Tibial nerve (tissue), 4 donors: Measurements from ENCODE around the gene CD200R1L. TPM values are rescaled to one million over a fixed set of nuclear protein-coding genes. Genes with fewer than 3 reads are reported as not detected.

ENCODE experiments used
- DNase-seq, 2 donors: peaks; one replicate each; pipeline ENCODE4 v3.0.0-alpha.2; 2019; ENCODE audit warnings: low spot score in 2 of 2
- H3K27ac ChIP-seq, 4 donors: fragments of 200-600 bp; sonication (generic) in 3 of 4; one replicate each; pipeline ENCODE4 v1.5.1; 2017 to 2019; ENCODE audit warnings: mild to moderate bottlenecking in 1 of 4
- H3K27me3 ChIP-seq, 2 donors: fragments of 200-600 bp; sonication (generic) in 1 of 2; one replicate each; pipeline versions ENCODE4 v1.5.1 to v1.6.0; 2017 to 2019
- H3K36me3 ChIP-seq, 3 donors: fragments of 200-600 bp; sonication (generic); one replicate each; pipeline ENCODE4 v1.5.1; 2018 to 2019
- H3K4me1 ChIP-seq, 4 donors: fragments of 200-600 bp; sonication (generic) in 3 of 4; one replicate each; pipeline ENCODE4 v1.5.1; 2017 to 2019
- H3K4me3 ChIP-seq, 4 donors: fragments of 200-600 bp; sonication (generic) in 3 of 4; one replicate each; pipeline ENCODE4 v1.5.1; 2017 to 2019; ENCODE audit warnings: mild to moderate bottlenecking in 1 of 4, moderate library complexity in 1 of 4
- H3K9me3 ChIP-seq, 4 donors: fragments of 200-600 bp; sonication (generic) in 3 of 4; one replicate each; pipeline ENCODE4 v1.5.1; 2017 to 2019
- CTCF ChIP-seq, 5 experiments: fragments of 200-600 bp in 3 of 5; fragments of 450-650 bp in 2 of 5; sonication (generic) in 3 of 5; IDR thresholded peaks; one replicate each; pipeline ENCODE4 v1.5.1; 2016 to 2019; ENCODE audit warnings: antibody characterized with exemption in 5 of 5, mild to moderate bottlenecking in 3 of 5, moderate library complexity in 2 of 5
- EP300 ChIP-seq, 2 donors: sonication (generic); formaldehyde crosslinking; IDR thresholded peaks; one replicate each; pipeline ENCODE4 v1.6.1; 2017; ENCODE audit warnings: antibody characterized with exemption in 2 of 2, mild to moderate bottlenecking in 1 of 2
- POLR2A ChIP-seq, 2 donors: fragments of 450-650 bp; IDR thresholded peaks; one replicate each; pipeline ENCODE4 v1.6.1; 2017; ENCODE audit warnings: antibody characterized with exemption in 2 of 2, mild to moderate bottlenecking in 2 of 2, moderate library complexity in 2 of 2
- WGBS, 2 donors: methylation state at CpG; one replicate each; pipeline ENCODE4 v1.1.5; 2018; 5-methylcytosine and 5-hydroxymethylcytosine counted together
- total RNA-seq, 4 donors: library from RNA; depleted of rRNA; stranded (reverse); fragments of >200 nt; gene quantifications; one replicate each; pipeline ENCODE4 v1.1.0, GENCODE V29; 2016

The CD200R1L gene
- total RNA-seq, 4 donors from 2014 or later = not detected

- Histone ChIP-seq H3K9me3 (no peaks in the 10 kb centered on the region), H3K36me3 (no peaks in the 10 kb centered on the region), H3K4me3 (no peak overlapping the region), H3K27ac (no peak overlapping the region), H3K27me3 (no peaks in the 10 kb centered on the region), H3K4me1 (no peaks in the 10 kb centered on the region)
- TF ChIP-seq CTCF (IDR thresholded peaks at IDR 0.05) (no peak), EP300 (IDR thresholded peaks at IDR 0.05) (no peak), POLR2A (IDR thresholded peaks at IDR 0.05) (no peak)
- DNase-seq = no peak
- WGBS, 2 donors = 84 to 88% methylated on average over 4 of the region's 4 CpGs
Measured at GRCh38 chr3:112881891-112882290, 35.2 kb upstream of the CD200R1L start.

GRCh38 chr3:112875561-112875960 is 28.9 kb upstream of the CD200R1L start:
- Histone ChIP-seq H3K27me3 (no peaks in the 10 kb centered on the region), H3K27ac (no peak overlapping the region), H3K36me3 (no peaks in the 10 kb centered on the region), H3K4me3 (no peak overlapping the region), H3K9me3 (peaks cover 0 to 13% (median 1%) of the 10 kb centered on the region in 4 donors), H3K4me1 (no peaks in the 10 kb centered on the region)
- DNase-seq = no peak
- 79 to 82% methylated on average over 2 of the region's 2 CpGs for WGBS, 2 donors
- no peak for TF ChIP-seq POLR2A (IDR thresholded peaks at IDR 0.05)
- TF ChIP-seq CTCF (IDR thresholded peaks at IDR 0.05) = no peak
- no peak for TF ChIP-seq EP300 (IDR thresholded peaks at IDR 0.05)

GRCh38 chr3:112874725-112875124 is 28.1 kb upstream of the CD200R1L start:
- no peaks in the 10 kb centered on the region for H3K36me3 ChIP-seq
- H3K4me3 ChIP-seq = no peak overlapping the region
- TF ChIP-seq CTCF (IDR thresholded peaks at IDR 0.05) = no peak
- TF ChIP-seq POLR2A (IDR thresholded peaks at IDR 0.05) = no peak
- no peak for TF ChIP-seq EP300 (IDR thresholded peaks at IDR 0.05)
- no peak for DNase-seq
- no peak overlapping the region for H3K27ac ChIP-seq
- H3K27me3 ChIP-seq = no peaks in the 10 kb centered on the region
- H3K4me1 ChIP-seq = no peaks in the 10 kb centered on the region
- H3K9me3 ChIP-seq = peaks cover 0 to 21% (median 2%) of the 10 kb centered on the region in 4 donors

GRCh38 chr3:112873632-112874031 is 27.0 kb upstream of the CD200R1L start:
- Histone ChIP-seq H3K27ac (no peak overlapping the region), H3K36me3 (no peaks in the 10 kb centered on the region), H3K9me3 (peaks cover 0 to 25% (median 2%) of the 10 kb centered on the region in 4 donors), H3K27me3 (no peaks in the 10 kb centered on the region), H3K4me1 (no peaks in the 10 kb centered on the region), H3K4me3 (no peak overlapping the region)
- WGBS, 2 donors = 70% methylated on average over 2 of the region's 2 CpGs
- no peak for DNase-seq
- TF ChIP-seq EP300 (IDR thresholded peaks at IDR 0.05) (no peak), POLR2A (IDR thresholded peaks at IDR 0.05) (no peak), CTCF (IDR thresholded peaks at IDR 0.05) (no peak)

- no peak for DNase-seq
- no peaks in the 10 kb centered on the region for H3K4me1 ChIP-seq
- no peak overlapping the region for H3K4me3 ChIP-seq
- H3K36me3 ChIP-seq = no peaks in the 10 kb centered on the region
- TF ChIP-seq EP300 (IDR thresholded peaks at IDR 0.05) (no peak), POLR2A (IDR thresholded peaks at IDR 0.05) (no peak), CTCF (IDR thresholded peaks at IDR 0.05) (no peak)
- WGBS, 2 donors = 85 to 92% methylated on average over 3 of the region's 3 CpGs
- H3K27ac ChIP-seq = no peak overlapping the region
- H3K27me3 ChIP-seq = no peaks in the 10 kb centered on the region
- peaks cover 0 to 25% (median 2%) of the 10 kb centered on the region in 4 donors for H3K9me3 ChIP-seq
Measured at GRCh38 chr3:112871735-112872134, 25.1 kb upstream of the CD200R1L start.
